ENCODE results near the gene UBIAD1.

The UBIAD1 gene

DNA sequence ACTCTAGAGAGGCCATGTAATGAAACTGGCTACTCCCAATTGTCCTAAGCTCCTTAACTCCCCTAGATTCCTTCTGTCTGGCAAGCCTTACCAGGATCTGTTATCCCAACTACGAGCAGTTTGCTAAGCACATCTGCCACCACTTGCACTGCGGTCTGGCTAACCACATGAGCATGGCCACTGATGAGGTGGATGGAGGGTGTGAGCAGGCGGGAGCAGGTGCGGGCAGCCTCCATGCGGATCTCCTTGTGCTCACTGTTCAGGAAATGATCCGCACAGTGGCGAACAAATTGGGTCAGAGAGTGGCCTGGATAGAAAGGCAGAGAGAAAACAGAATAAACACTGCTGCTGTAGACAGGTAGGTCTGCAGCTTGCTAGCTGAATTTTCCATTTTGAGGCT is 34.7 kb upstream of the UBIAD1 start:
- H3K4me3 ChIP-seq (ENCODE audit: low read depth in 1 of 2, low read length in 1 of 2): no peak overlapping the region
- no peaks in the 10 kb centered on the region for H3K9me3 ChIP-seq
- no peaks in the 10 kb centered on the region for H3K27me3 ChIP-seq
- peaks cover 97% of the 10 kb centered on the region for H3K36me3 ChIP-seq
- H3K4me1 ChIP-seq (ENCODE audit: control insufficient read depth in 1 of 2, insufficient read depth in 1 of 2, low read depth in 1 of 2, low read length in 1 of 2): no peaks in the 10 kb centered on the region
- TF ChIP-seq, protein P1, sequence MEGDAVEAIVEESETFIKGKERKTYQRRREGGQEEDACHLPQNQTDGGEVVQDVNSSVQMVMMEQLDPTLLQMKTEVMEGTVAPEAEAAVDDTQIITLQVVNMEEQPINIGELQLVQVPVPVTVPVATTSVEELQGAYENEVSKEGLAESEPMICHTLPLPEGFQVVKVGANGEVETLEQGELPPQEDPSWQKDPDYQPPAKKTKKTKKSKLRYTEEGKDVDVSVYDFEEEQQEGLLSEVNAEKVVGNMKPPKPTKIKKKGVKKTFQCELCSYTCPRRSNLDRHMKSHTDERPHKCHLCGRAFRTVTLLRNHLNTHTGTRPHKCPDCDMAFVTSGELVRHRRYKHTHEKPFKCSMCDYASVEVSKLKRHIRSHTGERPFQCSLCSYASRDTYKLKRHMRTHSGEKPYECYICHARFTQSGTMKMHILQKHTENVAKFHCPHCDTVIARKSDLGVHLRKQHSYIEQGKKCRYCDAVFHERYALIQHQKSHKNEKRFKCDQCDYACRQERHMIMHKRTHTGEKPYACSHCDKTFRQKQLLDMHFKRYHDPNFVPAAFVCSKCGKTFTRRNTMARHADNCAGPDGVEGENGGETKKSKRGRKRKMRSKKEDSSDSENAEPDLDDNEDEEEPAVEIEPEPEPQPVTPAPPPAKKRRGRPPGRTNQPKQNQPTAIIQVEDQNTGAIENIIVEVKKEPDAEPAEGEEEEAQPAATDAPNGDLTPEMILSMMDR (IDR thresholded peaks at IDR 0.05): no peak
- H3K27ac ChIP-seq: no peak overlapping the region

- H3K9me3 ChIP-seq: no peaks in the 10 kb centered on the region
- H3K27ac ChIP-seq: no peak overlapping the region
- TF ChIP-seq, protein P1 (IDR thresholded peaks at IDR 0.05): no peak
Measured at GRCh38 chr1:11245248-11245647, 27.8 kb upstream of the UBIAD1 start.

DNA sequence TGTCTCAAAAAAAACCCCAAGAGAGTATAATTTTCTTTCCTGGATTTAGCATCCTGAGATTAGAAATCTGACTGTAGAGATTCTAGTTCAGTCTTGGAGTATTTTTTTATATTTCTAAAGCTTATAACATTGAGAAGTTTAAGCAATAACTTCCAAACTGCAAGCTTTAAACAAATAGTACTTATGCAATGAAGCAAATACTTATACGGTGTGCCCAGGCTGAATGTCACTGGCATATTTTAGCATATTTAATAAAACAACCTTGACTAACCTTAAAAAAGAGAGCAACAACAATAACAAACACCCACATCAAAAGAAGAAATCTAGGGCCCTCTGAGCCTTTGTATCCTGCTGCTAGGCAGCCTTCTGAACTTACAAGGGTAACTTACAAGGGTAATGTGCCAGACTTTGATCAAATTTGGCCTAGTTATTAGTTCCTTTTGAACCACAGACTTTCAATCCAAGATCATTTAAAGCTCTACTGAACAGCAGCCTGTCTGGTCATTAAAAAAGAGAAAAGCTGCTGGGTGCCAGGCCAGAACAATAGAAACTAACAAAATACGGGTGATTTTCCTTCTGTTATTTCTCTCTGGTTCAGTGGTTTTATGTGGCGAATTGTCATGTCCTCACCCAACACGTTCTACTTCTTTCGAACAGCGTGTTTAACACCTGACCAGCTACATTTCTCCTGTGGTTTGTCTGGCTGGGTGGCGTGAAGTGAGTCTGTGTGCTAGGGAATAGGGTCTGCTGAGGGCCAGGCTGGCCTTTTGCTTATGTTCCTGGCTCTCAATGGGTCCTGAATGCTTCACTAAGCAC is 26.9 kb upstream of the UBIAD1 start:
- no peak overlapping the region for H3K4me3 ChIP-seq (ENCODE audit: low read depth in 1 of 2, low read length in 1 of 2)
- TF ChIP-seq, protein P1 (IDR thresholded peaks at IDR 0.05): no peak
- peaks cover 78% of the 10 kb centered on the region for H3K36me3 ChIP-seq
- H3K4me1 ChIP-seq (ENCODE audit: control insufficient read depth in 1 of 2, insufficient read depth in 1 of 2, low read depth in 1 of 2, low read length in 1 of 2): no peaks in the 10 kb centered on the region
- no peaks in the 10 kb centered on the region for H3K27me3 ChIP-seq
- H3K27ac ChIP-seq: no peak overlapping the region
- no peaks in the 10 kb centered on the region for H3K9me3 ChIP-seq

More at GRCh38 chr1:11245248-11245647, 27.8 kb upstream of the UBIAD1 start:
- no peaks in the 10 kb centered on the region for H3K4me1 ChIP-seq (ENCODE audit: control insufficient read depth in 1 of 2, insufficient read depth in 1 of 2, low read depth in 1 of 2, low read length in 1 of 2)
- H3K27me3 ChIP-seq: no peaks in the 10 kb centered on the region
- no peak overlapping the region for H3K4me3 ChIP-seq (ENCODE audit: low read depth in 1 of 2, low read length in 1 of 2)
- peaks cover 81% of the 10 kb centered on the region for H3K36me3 ChIP-seq

GRCh38 chr1:11248169-11248568 is 24.8 kb upstream of the UBIAD1 start:
- peaks cover 77% of the 10 kb centered on the region for H3K36me3 ChIP-seq
- H3K9me3 ChIP-seq: no peaks in the 10 kb centered on the region
- no peaks in the 10 kb centered on the region for H3K4me1 ChIP-seq (ENCODE audit: control insufficient read depth in 1 of 2, insufficient read depth in 1 of 2, low read depth in 1 of 2, low read length in 1 of 2)
- TF ChIP-seq, protein P1 (IDR thresholded peaks at IDR 0.05): no peak
- H3K27ac ChIP-seq: no peak overlapping the region
- no peak overlapping the region for H3K4me3 ChIP-seq (ENCODE audit: low read depth in 1 of 2, low read length in 1 of 2)
- H3K27me3 ChIP-seq: no peaks in the 10 kb centered on the region

GRCh38 chr1:11252538-11252937 is 20.5 kb upstream of the UBIAD1 start:
- H3K9me3 ChIP-seq: no peaks in the 10 kb centered on the region
- peaks cover 80% of the 10 kb centered on the region for H3K36me3 ChIP-seq
- H3K4me1 ChIP-seq (ENCODE audit: control insufficient read depth in 1 of 2, insufficient read depth in 1 of 2, low read depth in 1 of 2, low read length in 1 of 2): no peaks in the 10 kb centered on the region
- no peak overlapping the region for H3K27ac ChIP-seq
- H3K4me3 ChIP-seq (ENCODE audit: low read depth in 1 of 2, low read length in 1 of 2): no peak overlapping the region
- TF ChIP-seq, protein P1 (IDR thresholded peaks at IDR 0.05): no peak
- H3K27me3 ChIP-seq: no peaks in the 10 kb centered on the region
